ENCODE measurements around the gene SCAF1. TPM values are rescaled to one million over a fixed set of nuclear protein-coding genes. Genes with fewer than 3 reads are reported as not detected.

The SCAF1 gene
- total RNA-seq, 1 experiment from 2014 or later = 103 TPM

DNA sequence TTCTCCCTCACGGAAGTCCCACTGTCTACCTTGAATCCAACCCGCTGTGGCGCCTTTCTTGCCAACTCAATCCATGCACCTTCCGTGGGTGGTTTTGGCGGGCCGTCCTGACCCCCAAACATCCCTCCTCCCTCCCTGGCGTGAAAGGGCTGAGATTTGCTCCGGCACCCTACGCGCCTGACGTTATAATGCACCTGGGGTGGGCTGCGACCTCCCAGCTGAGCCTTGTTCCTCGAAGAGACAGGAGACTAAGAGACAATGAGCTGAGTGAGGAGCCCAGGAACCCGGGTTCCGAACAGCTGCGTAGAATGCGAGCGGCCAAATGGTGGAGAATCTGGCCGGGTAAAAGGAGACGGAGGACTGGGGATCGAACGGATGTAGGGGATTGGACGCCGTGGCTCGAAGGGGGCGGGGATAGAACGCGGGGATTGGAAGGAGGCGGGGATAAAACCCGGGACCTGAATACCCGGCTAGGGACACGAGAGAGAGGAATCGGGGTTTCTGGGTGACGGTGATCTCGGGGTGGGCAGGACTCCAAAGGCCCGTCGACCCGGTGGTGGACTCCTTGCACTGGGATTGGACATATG is 48.7 kb downstream of the SCAF1 start, which contains the start of gene CPT1C (continued):
- TF ChIP-seq, protein P1, sequence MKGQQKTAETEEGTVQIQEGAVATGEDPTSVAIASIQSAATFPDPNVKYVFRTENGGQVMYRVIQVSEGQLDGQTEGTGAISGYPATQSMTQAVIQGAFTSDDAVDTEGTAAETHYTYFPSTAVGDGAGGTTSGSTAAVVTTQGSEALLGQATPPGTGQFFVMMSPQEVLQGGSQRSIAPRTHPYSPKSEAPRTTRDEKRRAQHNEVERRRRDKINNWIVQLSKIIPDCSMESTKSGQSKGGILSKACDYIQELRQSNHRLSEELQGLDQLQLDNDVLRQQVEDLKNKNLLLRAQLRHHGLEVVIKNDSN (CRISPR knock-in tag; IDR thresholded peaks at IDR 0.05) = no peak
- TF ChIP-seq ZNF423 (CRISPR knock-in tag; IDR thresholded peaks at IDR 0.05) (no peak), NFE2L1 (CRISPR knock-in tag; IDR thresholded peaks at IDR 0.05) (no peak), FOXP1 (CRISPR knock-in tag; IDR thresholded peaks at IDR 0.05; ENCODE audit: borderline replicate concordance) (no peak), TEAD4 (CRISPR knock-in tag; IDR thresholded peaks at IDR 0.05) (no peak), JAZF1 (CRISPR knock-in tag; IDR thresholded peaks at IDR 0.05) (no peak), HMGA2 (CRISPR knock-in tag; IDR thresholded peaks at IDR 0.05) (no peak), OVOL2 (CRISPR knock-in tag; IDR thresholded peaks at IDR 0.05; ENCODE audit: borderline replicate concordance) (no peak), NR2C2 (CRISPR knock-in tag; IDR thresholded peaks at IDR 0.05) (no peak)
- TF ChIP-seq, protein P2, sequence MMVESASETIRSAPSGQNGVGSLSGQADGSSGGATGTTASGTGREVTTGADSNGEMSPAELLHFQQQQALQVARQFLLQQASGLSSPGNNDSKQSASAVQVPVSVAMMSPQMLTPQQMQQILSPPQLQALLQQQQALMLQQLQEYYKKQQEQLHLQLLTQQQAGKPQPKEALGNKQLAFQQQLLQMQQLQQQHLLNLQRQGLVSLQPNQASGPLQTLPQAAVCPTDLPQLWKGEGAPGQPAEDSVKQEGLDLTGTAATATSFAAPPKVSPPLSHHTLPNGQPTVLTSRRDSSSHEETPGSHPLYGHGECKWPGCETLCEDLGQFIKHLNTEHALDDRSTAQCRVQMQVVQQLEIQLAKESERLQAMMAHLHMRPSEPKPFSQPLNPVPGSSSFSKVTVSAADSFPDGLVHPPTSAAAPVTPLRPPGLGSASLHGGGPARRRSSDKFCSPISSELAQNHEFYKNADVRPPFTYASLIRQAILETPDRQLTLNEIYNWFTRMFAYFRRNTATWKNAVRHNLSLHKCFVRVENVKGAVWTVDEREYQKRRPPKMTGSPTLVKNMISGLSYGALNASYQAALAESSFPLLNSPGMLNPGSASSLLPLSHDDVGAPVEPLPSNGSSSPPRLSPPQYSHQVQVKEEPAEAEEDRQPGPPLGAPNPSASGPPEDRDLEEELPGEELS (CRISPR knock-in tag; IDR thresholded peaks at IDR 0.05) = no peak
- TF ChIP-seq, protein P3, sequence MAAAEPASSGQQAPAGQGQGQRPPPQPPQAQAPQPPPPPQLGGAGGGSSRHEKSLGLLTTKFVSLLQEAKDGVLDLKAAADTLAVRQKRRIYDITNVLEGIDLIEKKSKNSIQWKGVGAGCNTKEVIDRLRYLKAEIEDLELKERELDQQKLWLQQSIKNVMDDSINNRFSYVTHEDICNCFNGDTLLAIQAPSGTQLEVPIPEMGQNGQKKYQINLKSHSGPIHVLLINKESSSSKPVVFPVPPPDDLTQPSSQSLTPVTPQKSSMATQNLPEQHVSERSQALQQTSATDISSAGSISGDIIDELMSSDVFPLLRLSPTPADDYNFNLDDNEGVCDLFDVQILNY (CRISPR knock-in tag; IDR thresholded peaks at IDR 0.05) = no peak
- TF ChIP-seq, protein P4, sequence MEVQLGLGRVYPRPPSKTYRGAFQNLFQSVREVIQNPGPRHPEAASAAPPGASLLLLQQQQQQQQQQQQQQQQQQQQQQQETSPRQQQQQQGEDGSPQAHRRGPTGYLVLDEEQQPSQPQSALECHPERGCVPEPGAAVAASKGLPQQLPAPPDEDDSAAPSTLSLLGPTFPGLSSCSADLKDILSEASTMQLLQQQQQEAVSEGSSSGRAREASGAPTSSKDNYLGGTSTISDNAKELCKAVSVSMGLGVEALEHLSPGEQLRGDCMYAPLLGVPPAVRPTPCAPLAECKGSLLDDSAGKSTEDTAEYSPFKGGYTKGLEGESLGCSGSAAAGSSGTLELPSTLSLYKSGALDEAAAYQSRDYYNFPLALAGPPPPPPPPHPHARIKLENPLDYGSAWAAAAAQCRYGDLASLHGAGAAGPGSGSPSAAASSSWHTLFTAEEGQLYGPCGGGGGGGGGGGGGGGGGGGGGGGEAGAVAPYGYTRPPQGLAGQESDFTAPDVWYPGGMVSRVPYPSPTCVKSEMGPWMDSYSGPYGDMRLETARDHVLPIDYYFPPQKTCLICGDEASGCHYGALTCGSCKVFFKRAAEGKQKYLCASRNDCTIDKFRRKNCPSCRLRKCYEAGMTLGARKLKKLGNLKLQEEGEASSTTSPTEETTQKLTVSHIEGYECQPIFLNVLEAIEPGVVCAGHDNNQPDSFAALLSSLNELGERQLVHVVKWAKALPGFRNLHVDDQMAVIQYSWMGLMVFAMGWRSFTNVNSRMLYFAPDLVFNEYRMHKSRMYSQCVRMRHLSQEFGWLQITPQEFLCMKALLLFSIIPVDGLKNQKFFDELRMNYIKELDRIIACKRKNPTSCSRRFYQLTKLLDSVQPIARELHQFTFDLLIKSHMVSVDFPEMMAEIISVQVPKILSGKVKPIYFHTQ (CRISPR knock-in tag; IDR thresholded peaks at IDR 0.05) = no peak

DNA sequence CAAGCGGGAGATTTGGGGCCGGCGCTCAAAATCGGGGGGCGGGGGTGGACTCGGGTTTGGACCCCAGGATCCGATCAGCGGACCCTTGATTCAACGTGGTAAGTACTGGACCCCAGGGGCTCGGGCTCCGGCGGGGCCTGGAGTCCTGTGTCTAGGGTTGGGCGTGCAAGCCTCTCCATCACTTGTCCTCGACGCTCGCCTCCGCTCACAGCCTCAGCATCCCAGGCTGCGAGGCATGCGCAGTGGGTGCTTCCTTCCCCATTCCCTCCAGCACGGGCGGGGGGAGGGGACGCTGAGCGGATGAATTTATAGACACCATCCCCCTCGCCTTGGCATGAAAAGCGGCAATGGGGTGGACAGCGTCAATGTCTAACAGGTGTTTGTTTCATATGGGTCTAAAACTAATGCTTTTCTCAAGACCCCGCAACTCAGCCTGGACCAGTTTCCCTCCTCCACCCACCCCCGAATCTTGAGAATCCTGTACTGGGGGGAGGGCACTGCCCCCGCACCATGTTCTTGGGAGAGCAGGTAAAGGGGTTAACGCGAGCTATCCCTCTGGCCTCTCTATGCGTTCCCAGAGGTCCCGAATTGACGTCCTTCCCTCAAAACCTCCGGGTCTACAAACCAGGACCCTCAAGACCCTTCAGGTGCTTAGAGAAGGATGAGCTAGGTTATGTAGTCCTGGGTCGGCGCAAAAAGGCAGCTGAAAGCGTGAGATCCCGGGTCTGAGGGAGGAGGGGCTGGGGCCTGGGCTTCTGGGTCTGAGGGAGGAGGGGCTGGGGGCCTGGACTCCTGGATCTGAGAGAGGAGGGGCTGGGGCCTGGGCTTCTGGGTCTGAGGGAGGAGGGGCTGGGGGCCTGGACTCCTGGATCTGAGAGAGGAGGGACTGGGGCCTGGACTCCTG is 49.5 kb downstream of the SCAF1 start:
- Mint-ChIP-seq H3K9me3 (peaks cover 3% of the 10 kb centered on the region), H3K27ac (peak overlapping the region; percentile 96), H3K27me3 (ENCODE audit: low read depth) (no peaks in the 10 kb centered on the region), H3K36me3 (peaks cover 26% of the 10 kb centered on the region), H3K4me1 (peaks cover 36% of the 10 kb centered on the region), H3K4me3 (peak overlapping the region; percentile 93)
- peak; percentile 36 for ATAC-seq
- POLR2A ChIA-PET = interaction anchor here (0.5 to 5.9 kb wide), 7 partner anchors 13 to 174 kb away, joined by 3 to 38 read pairs (median 6); partner anchors contain the start of genes PRMT1 and RRAS
- CTCF ChIA-PET = interaction anchor here (1.0 to 3.8 kb wide), 10 partner anchors 11 to 114 kb away, joined by 3 to 19 read pairs (median 8); partner anchors contain the start of genes AP2A1 and RRAS
- peak; percentile 77 for DNase-seq (ENCODE audit: low spot score)
- no peak for TF ChIP-seq FOXJ3 (CRISPR knock-in tag; IDR thresholded peaks at IDR 0.05; ENCODE audit: borderline replicate concordance)
- no peak for TF ChIP-seq NR2C2 (CRISPR knock-in tag; IDR thresholded peaks at IDR 0.05)
- 0 out of 2 replicates have a peak, but pooled peaks have one; percentile 23 for TF ChIP-seq ATF1 (CRISPR knock-in tag; IDR thresholded peaks at IDR 0.05)
- no peak for TF ChIP-seq JUN (CRISPR knock-in tag; IDR thresholded peaks at IDR 0.05)
- TF ChIP-seq ZNF416 (CRISPR knock-in tag; IDR thresholded peaks at IDR 0.05) = no peak
- TF ChIP-seq, protein P5, sequence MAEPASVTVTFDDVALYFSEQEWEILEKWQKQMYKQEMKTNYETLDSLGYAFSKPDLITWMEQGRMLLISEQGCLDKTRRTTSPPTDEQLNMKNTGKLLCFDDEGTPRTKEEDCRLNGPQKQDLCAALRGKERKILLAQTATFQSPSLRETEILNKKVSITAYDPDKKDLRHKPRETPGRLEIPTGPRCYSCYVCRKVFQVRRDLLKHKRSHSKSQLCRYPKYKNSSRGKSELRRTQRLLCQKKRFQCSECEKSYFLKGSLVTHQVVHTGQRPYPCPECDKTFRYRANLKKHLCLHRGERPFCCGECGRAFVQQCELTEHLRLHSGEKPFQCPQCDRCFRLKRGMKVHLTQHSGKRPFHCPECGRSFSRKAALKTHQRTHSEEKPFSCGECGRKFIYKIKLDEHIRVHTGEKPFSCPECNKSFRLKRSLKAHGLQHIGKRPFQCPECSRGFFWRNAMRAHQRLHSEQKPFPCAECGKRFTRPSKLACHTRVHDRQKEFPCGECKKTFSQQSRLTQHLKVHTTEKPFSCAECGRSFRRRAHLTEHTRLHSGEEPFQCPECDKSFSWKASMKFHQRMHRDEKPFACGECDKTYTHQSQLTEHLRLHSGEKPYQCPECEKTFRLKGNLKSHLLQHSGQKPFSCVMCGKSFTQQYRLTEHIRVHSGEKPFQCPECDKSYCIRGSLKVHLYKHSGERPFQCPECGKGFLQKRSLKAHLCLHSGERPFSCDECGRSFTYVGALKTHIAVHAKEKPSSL (CRISPR knock-in tag; conservative IDR thresholded peaks at IDR 0.05) = no peak
- TF ChIP-seq, protein P6, sequence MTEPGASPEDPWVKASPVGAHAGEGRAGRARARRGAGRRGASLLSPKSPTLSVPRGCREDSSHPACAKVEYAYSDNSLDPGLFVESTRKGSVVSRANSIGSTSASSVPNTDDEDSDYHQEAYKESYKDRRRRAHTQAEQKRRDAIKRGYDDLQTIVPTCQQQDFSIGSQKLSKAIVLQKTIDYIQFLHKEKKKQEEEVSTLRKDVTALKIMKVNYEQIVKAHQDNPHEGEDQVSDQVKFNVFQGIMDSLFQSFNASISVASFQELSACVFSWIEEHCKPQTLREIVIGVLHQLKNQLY (CRISPR knock-in tag; IDR thresholded peaks at IDR 0.05) = no peak
- TF ChIP-seq, protein P7, sequence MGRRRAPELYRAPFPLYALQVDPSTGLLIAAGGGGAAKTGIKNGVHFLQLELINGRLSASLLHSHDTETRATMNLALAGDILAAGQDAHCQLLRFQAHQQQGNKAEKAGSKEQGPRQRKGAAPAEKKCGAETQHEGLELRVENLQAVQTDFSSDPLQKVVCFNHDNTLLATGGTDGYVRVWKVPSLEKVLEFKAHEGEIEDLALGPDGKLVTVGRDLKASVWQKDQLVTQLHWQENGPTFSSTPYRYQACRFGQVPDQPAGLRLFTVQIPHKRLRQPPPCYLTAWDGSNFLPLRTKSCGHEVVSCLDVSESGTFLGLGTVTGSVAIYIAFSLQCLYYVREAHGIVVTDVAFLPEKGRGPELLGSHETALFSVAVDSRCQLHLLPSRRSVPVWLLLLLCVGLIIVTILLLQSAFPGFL (CRISPR knock-in tag; IDR thresholded peaks at IDR 0.05; ENCODE audit: borderline replicate concordance) = no peak
- 0 out of 2 replicates have a peak, but pooled peaks have one; percentile 34 for TF ChIP-seq FOXP1 (CRISPR knock-in tag; IDR thresholded peaks at IDR 0.05; ENCODE audit: borderline replicate concordance)
- TF ChIP-seq SP1 (CRISPR knock-in tag; conservative IDR thresholded peaks at IDR 0.05) = peak; percentile 13; the same call in 1 of the 2 replicates
- TF ChIP-seq ELF4 (CRISPR knock-in tag; IDR thresholded peaks at IDR 0.05; ENCODE audit: low read depth) = no peak
- no peak for TF ChIP-seq GRHL2 (CRISPR knock-in tag; IDR thresholded peaks at IDR 0.05; ENCODE audit: insufficient replicate concordance, severe bottlenecking)
- TF ChIP-seq ZNF263 (CRISPR knock-in tag; IDR thresholded peaks at IDR 0.05; ENCODE audit: low read depth) = no peak
